ENCODE measurements around the gene IL31RA.

DNA sequence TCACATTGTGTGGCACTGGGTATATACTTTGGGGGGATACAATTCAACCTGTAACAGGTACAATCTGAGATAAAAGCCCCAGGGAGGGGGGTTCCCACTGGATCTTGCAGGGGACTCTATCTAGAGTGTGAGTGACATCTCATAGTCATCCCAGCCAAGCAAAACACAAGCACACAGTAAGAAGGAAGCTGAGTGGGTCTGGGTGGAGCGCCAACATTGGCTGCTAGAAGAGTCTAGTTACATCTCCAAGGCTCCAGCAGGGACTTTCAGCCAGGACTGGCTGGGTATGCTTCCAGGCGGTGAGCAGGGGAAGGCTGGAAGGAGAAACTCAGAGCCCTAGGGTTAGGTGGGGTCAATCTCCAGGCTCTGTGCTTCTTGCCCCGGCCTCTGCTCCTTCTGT is 53.0 kb downstream of the IL31RA start:
- TF ChIP-seq POLR2AphosphoS5 (IDR thresholded peaks at IDR 0.05; ENCODE audit: borderline replicate concordance, low read depth, low read length) = no peak
- no peak for TF ChIP-seq EZH2 (IDR thresholded peaks at IDR 0.05)

Data from SK-N-MC (cell line).